Measurements from ENCODE around the gene PRKRIP1. TPM values are rescaled to one million over a fixed set of nuclear protein-coding genes. Genes with fewer than 3 reads are reported as not detected.
A peak's percentile ranks its signal among the peaks of the same experiment; 100 is the strongest.

PRKRIP1 gene
- total RNA-seq, 2 experiments from 2014 or later = 51.1 to 57.2 TPM

Small RNA genes within 50 kb of the gene (microRNA-seq; reads per million reads assigned to microRNA genes)
- gene MIR4467 (ENCODE audit: borderline microRNAs expressed) (not detected), gene MIR5090 (ENCODE audit: borderline microRNAs expressed) (6.4 reads per million, percentile 37 among the genes with 10 or more reads in this experiment), gene MIR548O (ENCODE audit: borderline microRNAs expressed) (not detected)

Other genes with a start within 250 kb of the PRKRIP1 start
- 1 to 10 TPM in 1 of 2 experiments, under 1 TPM in 1; 0.72 to 1.8 TPM for gene SH2B2, start 109.5 kb upstream of the PRKRIP1 start, total RNA-seq
- gene SPDYE6, start 39.9 kb upstream of the PRKRIP1 start, total RNA-seq = not detected
- gene ORAI2, start 37.2 kb downstream of the PRKRIP1 start, total RNA-seq = 10 to 100 TPM; 20.4 to 25.5 TPM
- 1 to 10 TPM; 4.4 to 5.2 TPM for gene ALKBH4, start 68.5 kb downstream of the PRKRIP1 start, total RNA-seq
- 10 to 100 TPM; 14.9 to 19.1 TPM for gene LRWD1, start 68.6 kb downstream of the PRKRIP1 start, total RNA-seq
- 10 to 100 TPM; 37.4 to 42.9 TPM for gene POLR2J, start 82.6 kb downstream of the PRKRIP1 start, total RNA-seq
- 10 to 100 TPM; 18.9 to 20.0 TPM for gene RASA4B, start 121.4 kb downstream of the PRKRIP1 start, total RNA-seq
- 10 to 100 TPM; 62.3 to 63.8 TPM for gene UPK3BL2, start 147.3 kb downstream of the PRKRIP1 start, total RNA-seq
- not detected for gene SPDYE2, start 154.9 kb downstream of the PRKRIP1 start, total RNA-seq
- gene POLR2J3, start 176.2 kb downstream of the PRKRIP1 start, total RNA-seq = 10 to 100 TPM; 96.4 to 96.5 TPM
- 10 to 100 TPM; 64.4 to 67.6 TPM for gene RASA4, start 220.4 kb downstream of the PRKRIP1 start, total RNA-seq
- 10 to 100 TPM; 42.2 to 50.1 TPM for gene UPK3BL1, start 246.4 kb downstream of the PRKRIP1 start, total RNA-seq